ENCODE data around the gene STK17B. TPM values are rescaled to one million over a fixed set of nuclear protein-coding genes. Genes with fewer than 3 reads are reported as not detected.

STK17B gene
- total and polyA plus RNA-seq, 2 of the 13 experiments (the other 11 are each of a cell fraction or from before 2014, with no cell fraction given): 1.6 to 4.5 TPM

- no peak for TF ChIP-seq ZNF577 (CRISPR knock-in tag; IDR thresholded peaks at IDR 0.05; ENCODE audit: borderline replicate concordance, low read depth)
- no peak for TF ChIP-seq ZNF432 (CRISPR knock-in tag; IDR thresholded peaks at IDR 0.05; ENCODE audit: borderline replicate concordance)
- no peak for TF ChIP-seq CREBL2 (CRISPR knock-in tag; IDR thresholded peaks at IDR 0.05; ENCODE audit: borderline replicate concordance)
- TF ChIP-seq THAP8 (CRISPR knock-in tag; IDR thresholded peaks at IDR 0.05; ENCODE audit: borderline replicate concordance): no peak; the same call in 1 of the 2 replicates
- 0 out of 2 replicates have a peak, but pooled peaks have one; percentile 85 for TF ChIP-seq ZNF546 (CRISPR knock-in tag; conservative IDR thresholded peaks at IDR 0.05)
- peak; percentile 59; the same call in 1 of the 2 replicates for TF ChIP-seq CBX2 (IDR thresholded peaks at IDR 0.05; ENCODE audit: low read depth, low read length)
- peak; percentile 77; the same call in 1 of the 2 replicates for TF ChIP-seq CBX2 (CRISPR knock-in tag; IDR thresholded peaks at IDR 0.05; ENCODE audit: low read depth)
- TF ChIP-seq NFYB (CRISPR knock-in tag; IDR thresholded peaks at IDR 0.05): no peak
- no peak for TF ChIP-seq ERF (CRISPR knock-in tag; IDR thresholded peaks at IDR 0.05)
- no peak for TF ChIP-seq CTCF (CRISPR knock-in tag; IDR thresholded peaks at IDR 0.05)
- no peak for TF ChIP-seq ZNF788 (CRISPR knock-in tag; IDR thresholded peaks at IDR 0.05; ENCODE audit: borderline replicate concordance)
- peak; percentile 48; the same call in 1 of the 2 replicates for TF ChIP-seq YEATS4 (CRISPR knock-in tag; IDR thresholded peaks at IDR 0.05; ENCODE audit: borderline replicate concordance)
- TF ChIP-seq XBP1 (CRISPR knock-in tag; IDR thresholded peaks at IDR 0.05): no peak
- no peak for TF ChIP-seq CEBPG (CRISPR knock-in tag; IDR thresholded peaks at IDR 0.05)
- TF ChIP-seq ZNF776 (CRISPR knock-in tag; IDR thresholded peaks at IDR 0.05): no peak
- TF ChIP-seq ZNF337 (CRISPR knock-in tag; IDR thresholded peaks at IDR 0.05; ENCODE audit: borderline replicate concordance, low read depth): no peak
- TF ChIP-seq ZNF780A (CRISPR knock-in tag; IDR thresholded peaks at IDR 0.05): no peak
- no peak for TF ChIP-seq FIP1L1 (IDR thresholded peaks at IDR 0.05; ENCODE audit: borderline replicate concordance, insufficient read depth, low read depth, low read length)
- no peak for TF ChIP-seq GABPB1 (CRISPR knock-in tag; IDR thresholded peaks at IDR 0.05)
- TF ChIP-seq, protein P1, sequence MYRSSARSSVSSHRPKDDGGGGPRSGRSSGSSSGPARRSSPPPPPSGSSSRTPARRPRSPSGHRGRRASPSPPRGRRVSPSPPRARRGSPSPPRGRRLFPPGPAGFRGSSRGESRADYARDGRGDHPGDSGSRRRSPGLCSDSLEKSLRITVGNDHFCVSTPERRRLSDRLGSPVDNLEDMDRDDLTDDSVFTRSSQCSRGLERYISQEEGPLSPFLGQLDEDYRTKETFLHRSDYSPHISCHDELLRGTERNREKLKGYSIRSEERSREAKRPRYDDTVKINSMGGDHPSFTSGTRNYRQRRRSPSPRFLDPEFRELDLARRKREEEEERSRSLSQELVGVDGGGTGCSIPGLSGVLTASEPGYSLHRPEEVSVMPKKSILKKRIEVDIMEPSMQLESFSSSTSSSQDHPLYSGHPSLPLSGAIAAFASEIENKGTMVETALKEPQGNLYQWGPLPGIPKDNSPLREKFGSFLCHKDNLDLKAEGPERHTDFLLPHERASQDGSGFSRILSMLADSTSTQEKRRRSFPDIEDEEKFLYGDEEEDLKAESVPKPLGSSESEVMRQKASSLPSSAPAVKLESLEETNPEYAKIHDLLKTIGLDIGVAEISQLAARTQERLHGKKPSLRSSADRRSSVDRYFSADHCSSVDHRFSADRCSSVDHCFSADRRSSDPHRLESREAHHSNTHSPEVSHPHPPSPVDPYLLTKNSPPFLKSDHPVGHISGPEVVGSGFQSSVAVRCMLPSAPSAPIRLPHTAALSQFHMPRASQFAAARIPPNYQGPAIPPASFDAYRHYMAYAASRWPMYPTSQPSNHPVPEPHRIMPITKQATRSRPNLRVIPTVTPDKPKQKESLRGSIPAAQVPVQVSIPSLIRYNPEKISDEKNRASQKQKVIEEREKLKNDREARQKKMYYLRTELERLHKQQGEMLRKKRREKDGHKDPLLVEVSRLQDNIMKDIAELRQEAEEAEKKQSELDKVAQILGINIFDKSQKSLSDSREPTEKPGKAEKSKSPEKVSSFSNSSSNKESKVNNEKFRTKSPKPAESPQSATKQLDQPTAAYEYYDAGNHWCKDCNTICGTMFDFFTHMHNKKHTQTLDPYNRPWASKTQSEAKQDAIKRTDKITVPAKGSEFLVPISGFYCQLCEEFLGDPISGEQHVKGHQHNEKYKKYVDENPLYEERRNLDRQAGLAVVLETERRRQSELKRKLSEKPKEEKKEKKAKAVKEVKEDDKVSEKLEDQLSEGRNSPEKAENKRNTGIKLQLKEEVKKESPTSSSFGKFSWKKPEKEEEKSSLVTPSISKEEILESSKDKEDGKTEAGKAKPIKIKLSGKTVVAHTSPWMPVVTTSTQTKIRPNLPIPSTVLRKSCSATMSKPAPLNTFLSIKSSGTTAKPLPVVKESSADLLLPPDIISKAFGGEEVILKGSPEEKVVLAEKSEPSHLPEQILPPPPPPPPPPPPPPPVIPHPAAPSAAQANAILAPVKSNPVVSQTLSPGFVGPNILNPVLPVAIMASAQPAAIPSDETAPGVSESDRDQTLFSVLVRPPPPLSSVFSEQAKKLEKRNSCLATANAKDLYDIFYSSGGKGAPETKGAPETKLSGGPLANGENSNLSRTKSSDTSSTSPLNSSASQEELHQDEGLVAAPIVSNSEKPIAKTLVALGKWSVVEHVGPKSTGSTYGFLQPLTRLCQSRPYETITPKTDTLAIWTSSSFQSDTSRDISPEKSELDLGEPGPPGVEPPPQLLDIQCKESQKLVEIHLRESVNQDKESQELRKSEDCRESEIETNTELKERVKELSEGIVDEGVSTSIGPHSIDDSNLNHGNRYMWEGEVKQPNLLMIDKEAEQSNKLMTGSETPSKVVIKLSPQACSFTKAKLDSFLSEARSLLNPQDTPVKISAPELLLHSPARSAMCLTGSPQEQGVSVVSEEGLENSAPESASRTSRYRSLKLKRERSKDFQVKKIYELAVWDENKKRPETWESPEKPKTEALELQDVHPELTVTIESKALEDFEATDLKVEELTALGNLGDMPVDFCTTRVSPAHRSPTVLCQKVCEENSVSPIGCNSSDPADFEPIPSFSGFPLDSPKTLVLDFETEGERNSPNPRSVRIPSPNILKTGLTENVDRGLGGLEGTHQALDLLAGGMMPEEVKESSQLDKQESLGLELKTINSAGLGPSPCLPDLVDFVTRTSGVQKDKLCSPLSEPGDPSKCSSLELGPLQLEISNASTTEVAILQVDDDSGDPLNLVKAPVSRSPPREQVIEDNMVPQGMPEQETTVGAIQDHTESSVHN (CRISPR knock-in tag; IDR thresholded peaks at IDR 0.05): no peak
Observed at GRCh38 chr2:196170606-196171247, 651 bp downstream of the STK17B start (continued).

All from HepG2 (cell line).